GM12872 (cell line): ENCODE results near the gene PARD3B.

Experiments
- CTCF ChIP-seq: IDR thresholded peaks from 3 replicates; pipeline ENCODE4 v1.5.1; 2011; ENCODE audit warnings: low read depth, mild to moderate bottlenecking, low read length, moderate library complexity; ENCODE audit not compliant: insufficient read depth

The PARD3B gene

GRCh38 chr2:204725693-204726360 lies 180.6 kb downstream of the PARD3B start:
- no peak for TF ChIP-seq CTCF

- TF ChIP-seq CTCF: no peak
These were observed 181.6 kb downstream of the PARD3B start for GRCh38 chr2:204726831-204727230.

- TF ChIP-seq CTCF: no peak
These were observed 182.1 kb downstream of the PARD3B start for GRCh38 chr2:204727368-204727767.

- TF ChIP-seq CTCF: no peak
These were observed 185.3 kb downstream of the PARD3B start for GRCh38 chr2:204730603-204731002.

GRCh38 chr2:204732019-204732418 lies 186.7 kb downstream of the PARD3B start:
- TF ChIP-seq CTCF: no peak

GRCh38 chr2:204737296-204737695 lies 192.0 kb downstream of the PARD3B start:
- TF ChIP-seq CTCF: no peak

GRCh38 chr2:204738721-204739120 lies 193.4 kb downstream of the PARD3B start:
- no peak for TF ChIP-seq CTCF

GRCh38 chr2:204743393-204743960 lies 198.2 kb downstream of the PARD3B start:
- no peak for TF ChIP-seq CTCF
